Effector memory CD4-positive, alpha-beta T cell (primary cell): ENCODE data around the gene COLEC11.

Experiments
- DNase-seq, 3 donors: peaks; one replicate each; pipeline ENCODE4 v3.0.0-alpha.2; 2020
- H3K27ac ChIP-seq: 2 replicates; pipeline ENCODE4 v1.7.0; 2013; ENCODE audit warnings: mild to moderate bottlenecking, low read length, moderate library complexity; ENCODE audit not compliant: insufficient read depth, poor library complexity, severe bottlenecking
- H3K27me3 ChIP-seq: replicated peaks from 2 replicates; pipeline ENCODE4 v1.7.0; 2013; ENCODE audit warnings: mild to moderate bottlenecking, low read length; ENCODE audit not compliant: insufficient read depth, control insufficient read depth, poor library complexity, severe bottlenecking
- H3K36me3 ChIP-seq: 2 replicates; pipeline ENCODE4 v1.7.0; 2013; ENCODE audit warnings: mild to moderate bottlenecking, low read length, moderate library complexity; ENCODE audit not compliant: control insufficient read depth, insufficient read depth
- H3K4me1 ChIP-seq: 2 replicates; pipeline ENCODE4 v1.7.0; 2013; ENCODE audit warnings: low read length, mild to moderate bottlenecking; ENCODE audit not compliant: control insufficient read depth, insufficient read depth, poor library complexity, severe bottlenecking
- H3K4me3 ChIP-seq: 2 replicates; pipeline ENCODE4 v1.7.0; 2013; ENCODE audit warnings: low read length, low read depth, mild to moderate bottlenecking; ENCODE audit not compliant: insufficient read depth, poor library complexity, severe bottlenecking
- H3K9me3 ChIP-seq: 2 replicates; pipeline ENCODE4 v1.7.0; 2013; ENCODE audit warnings: mild to moderate bottlenecking, low read length, moderate library complexity; ENCODE audit not compliant: control insufficient read depth

COLEC11 gene

DNA sequence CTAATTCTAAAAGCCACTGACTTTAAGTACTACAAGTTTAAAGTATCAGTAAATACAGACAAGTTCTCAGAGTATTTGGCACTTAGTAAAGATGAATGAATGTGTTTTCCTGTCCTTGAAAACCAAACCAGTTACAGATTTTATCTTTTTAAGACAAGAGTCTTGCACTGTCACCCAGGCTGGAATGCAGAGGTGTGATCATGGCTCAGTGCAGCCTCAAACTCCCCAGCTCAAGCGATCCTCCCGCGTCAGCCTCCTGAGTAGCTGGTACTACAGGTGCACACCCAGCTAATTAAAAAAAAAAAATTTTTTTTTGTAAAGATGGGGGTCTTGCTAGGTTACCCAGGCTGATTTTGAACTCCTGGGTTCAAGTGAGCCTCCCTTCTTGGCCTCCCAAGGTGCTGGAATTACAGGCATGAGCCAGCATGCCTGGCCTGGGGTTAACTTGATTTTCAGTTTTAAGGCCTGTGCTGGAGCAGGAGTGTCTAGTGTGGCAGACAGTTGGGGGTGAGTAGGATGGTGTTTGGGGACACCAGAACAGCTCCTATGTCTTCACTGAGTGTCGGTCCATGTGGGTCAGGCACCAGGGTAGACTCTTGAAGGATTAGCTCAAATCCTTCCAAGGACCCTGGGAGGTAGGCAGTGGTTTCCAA is 10.2 kb upstream of the COLEC11 start:
- H3K9me3 ChIP-seq: no peaks in the 10 kb centered on the region
- no peak for DNase-seq
- H3K27me3 ChIP-seq: no peaks in the 10 kb centered on the region
- H3K27ac ChIP-seq: no peak overlapping the region
- H3K36me3 ChIP-seq: peaks cover 43% of the 10 kb centered on the region
- no peaks in the 10 kb centered on the region for H3K4me1 ChIP-seq
- H3K4me3 ChIP-seq: no peak overlapping the region

DNA sequence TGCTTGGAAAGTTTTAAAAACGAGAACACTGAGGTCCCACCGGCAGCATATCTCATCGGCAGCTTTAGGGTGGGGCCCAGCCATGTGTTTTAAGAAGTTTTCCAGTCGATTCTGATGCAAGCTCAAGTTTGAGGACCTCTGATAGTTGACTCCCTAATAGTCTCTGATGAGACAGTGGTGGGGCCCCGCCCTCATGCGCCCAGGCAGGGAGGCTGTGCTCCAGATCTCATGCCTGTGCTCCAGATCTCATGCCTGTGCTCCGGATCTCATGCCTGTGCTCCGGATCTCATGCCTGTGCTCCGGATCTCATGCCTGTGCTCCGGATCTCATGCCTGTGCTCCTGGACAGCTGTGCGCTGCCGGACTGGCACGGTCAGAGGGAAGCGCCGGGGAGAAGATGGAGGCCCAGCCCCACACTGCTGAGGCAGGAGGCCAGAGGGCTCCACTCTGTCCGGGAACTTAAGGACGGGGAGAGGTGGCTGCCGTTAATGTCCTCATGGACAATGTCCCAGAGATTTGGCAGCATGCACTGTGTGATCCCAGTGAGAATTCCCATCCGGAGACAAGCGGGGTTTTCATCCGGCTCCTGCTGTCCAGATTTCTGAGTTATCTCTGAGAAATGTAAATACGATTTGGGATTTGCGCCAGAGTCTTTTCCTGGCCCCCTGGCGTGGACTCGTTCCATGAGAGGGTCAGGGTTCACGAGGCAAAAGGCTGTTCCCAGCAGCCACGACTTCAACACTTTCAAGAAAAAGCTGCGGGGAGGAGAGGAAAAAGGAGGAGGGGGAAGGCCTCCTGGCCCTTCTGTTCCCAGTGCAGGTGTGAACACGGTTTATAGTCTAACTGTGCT is 9.4 kb upstream of the COLEC11 start:
- DNase-seq: no peak
- H3K4me3 ChIP-seq: no peak overlapping the region
- no peak overlapping the region for H3K27ac ChIP-seq
- peaks cover 36% of the 10 kb centered on the region for H3K36me3 ChIP-seq
- no peaks in the 10 kb centered on the region for H3K9me3 ChIP-seq
- H3K4me1 ChIP-seq: no peaks in the 10 kb centered on the region
- no peaks in the 10 kb centered on the region for H3K27me3 ChIP-seq

DNA sequence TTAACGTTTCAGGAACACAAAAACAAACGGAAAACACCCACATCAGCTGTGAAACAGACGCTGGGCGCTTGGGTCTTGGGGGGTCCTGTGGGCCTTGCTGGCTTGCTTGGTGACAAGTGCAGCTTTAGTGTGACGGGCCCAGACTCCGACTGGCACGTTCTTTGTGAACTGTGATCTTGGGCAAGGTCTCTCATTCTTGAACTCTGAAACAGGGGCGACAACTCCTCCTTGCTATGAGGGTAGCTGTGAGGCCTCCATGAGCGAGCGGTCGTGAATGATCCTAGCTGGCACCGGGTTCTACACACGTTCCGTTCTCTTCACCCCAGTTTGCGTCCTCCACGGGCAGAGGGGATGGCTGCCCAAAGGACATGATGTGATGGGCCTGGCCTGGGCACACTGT is 8.7 kb upstream of the COLEC11 start:
- Histone ChIP-seq H3K27ac (no peak overlapping the region), H3K4me1 (no peaks in the 10 kb centered on the region), H3K27me3 (no peaks in the 10 kb centered on the region), H3K9me3 (no peaks in the 10 kb centered on the region), H3K36me3 (peaks cover 28% of the 10 kb centered on the region), H3K4me3 (no peak overlapping the region)
- no peak for DNase-seq

DNA sequence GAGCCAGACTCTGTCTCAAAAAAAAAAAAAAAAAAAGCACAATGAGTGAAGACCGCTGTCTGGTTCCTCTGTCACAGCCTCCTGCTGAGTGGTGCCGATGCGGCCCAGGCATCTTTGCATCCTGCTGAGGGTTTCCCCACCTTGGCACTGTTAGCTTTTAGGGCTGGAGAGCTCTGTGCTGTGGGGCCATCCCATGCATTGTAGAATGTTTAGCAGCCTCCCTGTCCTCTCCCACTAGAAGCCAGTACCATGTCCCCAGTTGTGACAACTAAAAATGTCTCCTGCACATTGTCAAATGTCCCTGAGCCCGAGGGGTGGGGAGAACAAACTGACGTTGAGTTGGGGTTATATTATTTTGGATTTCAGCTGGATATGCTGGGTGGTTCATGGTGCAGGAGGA is 7.9 kb upstream of the COLEC11 start:
- Histone ChIP-seq H3K36me3 (peaks cover 20% of the 10 kb centered on the region), H3K9me3 (no peaks in the 10 kb centered on the region), H3K27me3 (no peaks in the 10 kb centered on the region), H3K27ac (no peak overlapping the region), H3K4me1 (no peaks in the 10 kb centered on the region), H3K4me3 (no peak overlapping the region)
- DNase-seq: no peak

DNA sequence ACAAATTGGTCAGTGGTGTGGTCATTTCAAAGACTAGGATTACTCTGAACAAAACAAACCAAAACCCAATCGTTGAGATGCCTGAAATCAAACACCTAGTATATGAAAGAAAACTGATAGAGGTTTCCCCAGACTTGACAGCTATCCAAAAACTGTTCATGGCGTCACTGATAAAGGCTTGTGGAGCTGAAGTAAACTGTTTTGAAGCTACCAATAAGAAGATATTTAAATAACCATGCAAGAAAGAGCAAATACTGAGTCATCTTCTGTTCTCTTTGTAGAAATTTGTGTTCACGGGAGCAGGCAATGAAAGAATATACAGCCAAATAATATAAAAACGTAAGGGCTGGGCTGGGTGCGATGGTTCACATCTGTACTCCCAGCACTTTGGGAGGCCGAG is 7.5 kb upstream of the COLEC11 start:
- no peak overlapping the region for H3K27ac ChIP-seq
- no peak for DNase-seq
- H3K36me3 ChIP-seq: peaks cover 16% of the 10 kb centered on the region
- no peak overlapping the region for H3K4me3 ChIP-seq
- no peaks in the 10 kb centered on the region for H3K4me1 ChIP-seq
- H3K9me3 ChIP-seq: no peaks in the 10 kb centered on the region
- no peaks in the 10 kb centered on the region for H3K27me3 ChIP-seq

DNA sequence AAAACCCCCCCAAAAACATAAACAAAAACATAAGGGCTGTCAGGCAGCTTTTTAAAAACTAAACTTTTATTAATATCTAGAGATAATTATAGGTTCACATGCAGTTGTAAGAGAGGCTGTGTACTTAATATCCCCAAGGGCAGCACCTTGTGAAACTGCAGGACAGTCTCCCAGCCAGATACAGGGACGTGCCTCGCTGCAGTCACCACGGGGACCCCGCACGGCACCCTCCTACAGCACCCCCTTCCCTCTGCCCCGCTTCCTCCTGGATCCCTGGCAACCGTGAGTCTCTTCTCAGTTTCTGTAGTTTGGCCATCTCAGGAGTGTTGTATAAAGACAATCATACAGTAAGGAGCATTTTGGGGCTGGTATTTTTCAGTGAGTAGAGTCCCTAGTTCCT is 6.8 kb upstream of the COLEC11 start:
- Histone ChIP-seq H3K9me3 (no peaks in the 10 kb centered on the region), H3K4me3 (no peak overlapping the region), H3K36me3 (peaks cover 16% of the 10 kb centered on the region), H3K27ac (no peak overlapping the region), H3K27me3 (no peaks in the 10 kb centered on the region), H3K4me1 (no peaks in the 10 kb centered on the region)
- DNase-seq: no peak

DNA sequence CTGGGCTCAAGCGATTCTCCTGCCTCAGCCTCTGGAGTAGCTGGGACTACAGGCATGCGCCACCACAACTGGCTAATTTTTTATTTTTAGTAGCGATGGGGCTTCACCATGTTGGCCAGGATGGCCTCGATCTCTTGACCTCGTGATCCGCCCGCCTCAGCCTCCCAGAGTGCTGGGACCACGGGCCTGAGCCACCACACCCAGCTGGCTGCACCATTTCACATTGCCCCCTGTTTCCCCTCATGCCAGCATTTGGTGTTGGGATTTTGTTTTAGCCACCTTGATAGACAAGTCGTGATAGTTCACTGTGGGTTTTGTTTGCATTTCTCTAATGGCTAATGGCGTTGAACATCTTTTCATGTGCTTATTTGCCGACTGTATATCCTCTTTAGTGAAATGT is 5.8 kb upstream of the COLEC11 start:
- H3K27me3 ChIP-seq: no peaks in the 10 kb centered on the region

DNA sequence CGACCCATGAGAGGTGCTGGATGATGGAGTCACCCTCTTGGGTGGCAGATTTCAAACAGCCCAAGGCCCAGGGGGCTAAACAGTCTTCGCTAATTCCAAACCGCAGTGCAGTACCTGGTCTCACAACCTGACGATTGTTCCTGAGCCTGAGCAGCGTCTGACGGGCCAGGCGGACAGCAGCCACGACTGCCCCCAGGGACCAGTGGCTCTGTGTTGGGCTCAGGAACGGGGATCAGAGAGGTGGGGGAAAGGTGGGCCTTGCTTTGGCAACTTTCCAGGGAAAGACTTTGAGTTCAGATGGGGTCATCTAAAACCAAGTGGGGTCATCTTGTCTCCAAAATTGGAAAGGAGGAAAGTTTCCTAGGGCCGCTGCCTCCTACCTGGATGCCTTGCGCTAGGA is 492 bp downstream of the COLEC11 start:
- no peak for DNase-seq
- H3K9me3 ChIP-seq: no peaks in the 10 kb centered on the region
- H3K27ac ChIP-seq: no peak overlapping the region
- no peaks in the 10 kb centered on the region for H3K27me3 ChIP-seq
- H3K4me1 ChIP-seq: no peaks in the 10 kb centered on the region
- no peak overlapping the region for H3K4me3 ChIP-seq
- no peaks in the 10 kb centered on the region for H3K36me3 ChIP-seq

More for the DNA sequence above, 5.8 kb upstream of the COLEC11 start:
- Histone ChIP-seq H3K36me3 (peaks cover 14% of the 10 kb centered on the region), H3K4me1 (no peaks in the 10 kb centered on the region), H3K27ac (no peak overlapping the region), H3K4me3 (no peak overlapping the region), H3K9me3 (no peaks in the 10 kb centered on the region)
- no peak for DNase-seq

DNA sequence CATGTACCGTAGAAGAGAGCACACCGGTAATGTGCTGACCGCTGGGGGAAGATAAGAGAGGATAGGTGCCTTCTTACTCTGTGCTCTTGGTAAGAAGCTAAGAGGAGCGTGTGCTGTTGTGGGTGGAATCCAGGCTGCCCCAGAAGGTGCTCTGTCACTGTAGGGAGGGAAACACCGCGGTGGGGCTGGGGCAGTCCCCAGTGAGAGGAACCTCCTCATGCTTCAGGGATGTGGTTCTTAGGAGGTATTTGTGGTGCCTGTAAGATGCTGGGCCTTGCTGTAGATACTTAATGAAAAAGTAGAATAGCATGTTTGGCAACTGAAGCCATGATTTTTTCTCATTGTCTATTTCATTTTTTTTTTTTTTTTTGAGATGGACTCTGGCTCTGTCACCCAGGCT is 1.1 kb downstream of the COLEC11 start:
- no peaks in the 10 kb centered on the region for H3K27me3 ChIP-seq
- no peaks in the 10 kb centered on the region for H3K9me3 ChIP-seq
- DNase-seq: no peak

DNA sequence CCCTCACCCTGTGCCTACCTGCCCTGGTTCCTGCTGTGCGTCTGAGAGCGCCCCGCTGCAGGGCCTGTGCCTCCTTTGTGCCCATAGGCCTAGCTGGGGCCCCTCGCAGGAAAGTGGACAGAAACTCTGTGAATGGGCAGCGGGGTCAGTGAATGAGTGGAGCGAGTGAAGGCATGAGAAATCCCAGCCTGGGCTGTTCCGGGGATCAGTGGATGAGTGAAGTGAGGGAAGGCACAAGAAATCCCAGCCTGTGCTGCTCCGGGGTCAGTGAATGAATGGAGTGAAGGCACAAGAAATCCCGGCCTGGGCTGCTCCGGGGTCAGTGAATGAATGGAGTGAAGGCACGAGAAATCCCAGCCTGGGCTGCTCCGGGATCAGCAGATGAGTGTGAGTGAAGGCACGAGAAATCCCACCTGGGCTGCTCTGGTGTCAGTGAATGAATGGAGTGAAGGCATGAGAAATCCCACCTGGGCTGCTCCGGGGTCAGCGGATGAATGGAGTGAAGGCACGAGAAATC is 2.0 kb downstream of the COLEC11 start:
- DNase-seq: no peak
- Histone ChIP-seq H3K27ac (no peak overlapping the region), H3K4me1 (no peaks in the 10 kb centered on the region), H3K27me3 (no peaks in the 10 kb centered on the region), H3K9me3 (no peaks in the 10 kb centered on the region), H3K4me3 (no peak overlapping the region), H3K36me3 (no peaks in the 10 kb centered on the region)

More for the DNA sequence above, 1.1 kb downstream of the COLEC11 start:
- H3K4me1 ChIP-seq: no peaks in the 10 kb centered on the region
- no peaks in the 10 kb centered on the region for H3K36me3 ChIP-seq
- no peak overlapping the region for H3K27ac ChIP-seq
- H3K4me3 ChIP-seq: no peak overlapping the region
